ENCODE results near the gene CYP4A11. TPM values are rescaled to one million over a fixed set of nuclear protein-coding genes. Genes with fewer than 3 reads are reported as not detected.

The CYP4A11 gene
- total and polyA plus RNA-seq, 2 experiments from 2014 or later: not detected

- no peak for TF ChIP-seq REST (IDR thresholded peaks at IDR 0.05; ENCODE audit: unreplicated experiment)
Measured at GRCh38 chr1:46942086-46942485, 810 bp upstream of the CYP4A11 start (continued).

GRCh38 chr1:46940307-46940706, 969 bp downstream of the CYP4A11 start:
- H3K27ac Mint-ChIP-seq: no peak overlapping the region
- Histone ChIP-seq H3K79me2 (replicated peaks; ENCODE audit: insufficient read depth) (no peaks in the 10 kb centered on the region), H3K4me3 (no peak overlapping the region), H3K27ac (ENCODE audit: low read depth) (no peak overlapping the region), H3K4me2 (no peak overlapping the region), H3K4me1 (ENCODE audit: insufficient read depth) (no peaks in the 10 kb centered on the region), H3K36me3 (ENCODE audit: insufficient read depth) (no peaks in the 10 kb centered on the region), H3K27me3 (ENCODE audit: insufficient read depth) (no peaks in the 10 kb centered on the region), H4K20me1 (replicated peaks; ENCODE audit: insufficient read depth) (no peaks in the 10 kb centered on the region), H3K9me2 (ENCODE audit: insufficient read depth) (no peaks in the 10 kb centered on the region), H3F3A (replicated peaks; ENCODE audit: low read depth) (no peaks in the 10 kb centered on the region), H2AFZ (no peak overlapping the region)
- no peak for TF ChIP-seq ZNF331 (CRISPR knock-in tag; IDR thresholded peaks at IDR 0.05; ENCODE audit: low read depth)
- H3K4me1 Mint-ChIP-seq: no peaks in the 10 kb centered on the region
- no peaks in the 10 kb centered on the region for H3K27me3 Mint-ChIP-seq (ENCODE audit: insufficient read depth, low read depth, poor library complexity)
- H3K4me3 Mint-ChIP-seq: no peak overlapping the region
- H3K36me3 Mint-ChIP-seq (ENCODE audit: low read depth): no peaks in the 10 kb centered on the region; the same call in 2 of the 3 replicates
- H3K9me3 Mint-ChIP-seq: no peaks in the 10 kb centered on the region; the same call in 2 of the 3 replicates
- ATAC-seq (no peak), DNase-seq (ENCODE audit: low spot score) (no peak)

DNA sequence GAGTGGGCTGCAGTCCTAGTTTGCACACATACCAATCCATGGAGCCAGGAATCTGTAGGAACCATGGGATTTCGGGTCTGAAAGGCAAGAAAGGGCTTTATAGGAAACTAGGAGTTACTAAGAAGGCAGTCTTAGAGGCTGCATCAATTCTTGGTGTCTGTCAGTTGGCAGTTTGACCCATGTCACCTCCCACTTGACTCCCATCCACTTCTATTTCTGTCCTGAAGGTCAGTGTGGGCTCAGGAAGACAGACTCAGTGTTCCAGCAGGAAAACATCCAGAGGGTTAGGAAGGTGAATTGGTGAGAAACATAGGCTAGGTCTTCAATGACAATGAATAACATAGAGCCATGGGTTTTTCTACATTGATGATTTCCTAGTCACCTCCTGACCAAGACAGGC, 4.0 kb downstream of the CYP4A11 start:
- peaks cover 2% of the 10 kb centered on the region for H3K27me3 Mint-ChIP-seq (ENCODE audit: insufficient read depth, low read depth, poor library complexity)
- no peak overlapping the region for H3K4me2 ChIP-seq
- no peaks in the 10 kb centered on the region for H4K20me1 ChIP-seq (replicated peaks; ENCODE audit: insufficient read depth)
- ATAC-seq: no peak
- H2AFZ ChIP-seq: no peak overlapping the region
- no peaks in the 10 kb centered on the region for H3K27me3 ChIP-seq (ENCODE audit: insufficient read depth)
- H3K27ac ChIP-seq (ENCODE audit: low read depth): no peak overlapping the region
- no peak overlapping the region for H3K4me3 ChIP-seq
- no peaks in the 10 kb centered on the region for H3K79me2 ChIP-seq (replicated peaks; ENCODE audit: insufficient read depth)
- DNase-seq (ENCODE audit: low spot score): no peak
- H3K27ac Mint-ChIP-seq: no peak overlapping the region
- H3K36me3 ChIP-seq (ENCODE audit: insufficient read depth): no peaks in the 10 kb centered on the region
- no peaks in the 10 kb centered on the region for H3K4me1 ChIP-seq (ENCODE audit: insufficient read depth)
- no peak overlapping the region for H3K4me3 Mint-ChIP-seq
- no peaks in the 10 kb centered on the region for H3F3A ChIP-seq (replicated peaks; ENCODE audit: low read depth)
- no peaks in the 10 kb centered on the region for H3K4me1 Mint-ChIP-seq
- H3K9me3 Mint-ChIP-seq: no peaks in the 10 kb centered on the region
- no peaks in the 10 kb centered on the region for H3K9me2 ChIP-seq (ENCODE audit: insufficient read depth)
- H3K36me3 Mint-ChIP-seq (ENCODE audit: low read depth): no peaks in the 10 kb centered on the region
- no peak for TF ChIP-seq REST (IDR thresholded peaks at IDR 0.05; ENCODE audit: unreplicated experiment)
- no peak for TF ChIP-seq ZNF462 (CRISPR knock-in tag; IDR thresholded peaks at IDR 0.05)
- TF ChIP-seq ZNF114 (CRISPR knock-in tag; IDR thresholded peaks at IDR 0.05): no peak
- TF ChIP-seq, protein P1, sequence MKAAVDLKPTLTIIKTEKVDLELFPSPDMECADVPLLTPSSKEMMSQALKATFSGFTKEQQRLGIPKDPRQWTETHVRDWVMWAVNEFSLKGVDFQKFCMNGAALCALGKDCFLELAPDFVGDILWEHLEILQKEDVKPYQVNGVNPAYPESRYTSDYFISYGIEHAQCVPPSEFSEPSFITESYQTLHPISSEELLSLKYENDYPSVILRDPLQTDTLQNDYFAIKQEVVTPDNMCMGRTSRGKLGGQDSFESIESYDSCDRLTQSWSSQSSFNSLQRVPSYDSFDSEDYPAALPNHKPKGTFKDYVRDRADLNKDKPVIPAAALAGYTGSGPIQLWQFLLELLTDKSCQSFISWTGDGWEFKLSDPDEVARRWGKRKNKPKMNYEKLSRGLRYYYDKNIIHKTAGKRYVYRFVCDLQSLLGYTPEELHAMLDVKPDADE (IDR thresholded peaks at IDR 0.05): no peak

Data from GM23338 (cell line).